Upper lobe of left lung (tissue), 6 donors: ENCODE results near the gene CHSY1. TPM values are rescaled to one million over a fixed set of nuclear protein-coding genes. Genes with fewer than 3 reads are reported as not detected.
A peak's percentile ranks its signal among the peaks of the same experiment; 100 is the strongest.
"Not testable (repeated sequence)": the region's sequence is repeated elsewhere in the genome, so short reads cannot be mapped to it uniquely, and the experiment has no call there.

Source experiments
- ATAC-seq, 2 donors: fragments of 200-7000 bp; cut with Tn5 transposase; one replicate each; pipeline ENCODE4 v1.9.1; 2022; ENCODE audit warnings: mild to moderate bottlenecking in 2 of 2, moderate library complexity in 2 of 2; ENCODE audit not compliant: low FRiP score in 2 of 2
- DNase-seq, 2 donors: peaks; one replicate each; pipeline ENCODE4 v3.0.0-alpha.2; 2019 to 2020
- H3K27ac ChIP-seq, 4 donors: fragments of 200-600 bp; sonication (generic); one replicate each; pipeline ENCODE4 v1.5.1; 2016 to 2019
- H3K27me3 ChIP-seq, 4 donors: fragments of 200-600 bp; sonication (generic); one replicate each; pipeline ENCODE4 v1.5.1; 2017 to 2019
- H3K36me3 ChIP-seq, 4 donors: fragments of 200-600 bp; sonication (generic); one replicate each; pipeline ENCODE4 v1.5.1; 2016 to 2019
- H3K4me1 ChIP-seq, 4 donors: fragments of 200-600 bp; sonication (generic); one replicate each; pipeline ENCODE4 v1.5.1; 2018 to 2019
- H3K4me3 ChIP-seq, 4 donors: fragments of 200-600 bp; sonication (generic); one replicate each; pipeline ENCODE4 v1.5.1; 2017 to 2019; ENCODE audit warnings: mild to moderate bottlenecking in 2 of 4, moderate library complexity in 1 of 4
- H3K9me3 ChIP-seq, 4 donors: fragments of 200-600 bp; sonication (generic); one replicate each; pipeline ENCODE4 v1.5.1; 2018 to 2019
- CTCF ChIP-seq, 6 experiments: fragments of 450-650 bp in 4 of 6; fragments of 200-600 bp in 2 of 6; sonication (generic) in 2 of 6; IDR thresholded peaks; one replicate each; pipeline ENCODE4 v1.5.1; 2016 to 2019; ENCODE audit warnings: antibody characterized with exemption in 6 of 6
- EP300 ChIP-seq, 4 donors: sonication (generic); formaldehyde crosslinking; IDR thresholded peaks; one replicate each; pipeline ENCODE4 v1.5.1; 2017; ENCODE audit warnings: antibody characterized with exemption in 4 of 4, control low read depth in 2 of 4
- POLR2A ChIP-seq, 4 donors: fragments of 450-650 bp; IDR thresholded peaks; one replicate each; pipeline ENCODE4 v1.5.1; 2016 to 2017; ENCODE audit warnings: antibody characterized with exemption in 4 of 4, mild to moderate bottlenecking in 2 of 4
- POLR2AphosphoS5 ChIP-seq, 2 donors: sonication (generic); formaldehyde crosslinking; IDR thresholded peaks; one replicate each; pipeline ENCODE4 v1.5.1; 2017; ENCODE audit warnings: antibody characterized with exemption in 2 of 2
- WGBS, 2 donors: methylation state at CpG; one replicate each; pipeline ENCODE4 v1.1.5; 2017 to 2018; 5-methylcytosine and 5-hydroxymethylcytosine counted together
- total RNA-seq, 6 donors: library from RNA; depleted of rRNA in 4 of 6; stranded (reverse); fragments of >200 nt in 4 of 6; gene quantifications; one replicate each; pipeline versions ENCODE4 v1.1.0 to v1.2.1, GENCODE V29; 2016 to 2021
- donor health status: DM: no; HTN: no; CAD: no; lungs with moderate emphysema.
- donor health status: DM: no; HTN: yes; CAD: no; lungs with severe emphysema.

CHSY1 gene
- total RNA-seq, 6 donors from 2014 or later = 12.4 to 38.3 (median 23.7) TPM

GRCh38 chr15:101126618-101127505 is 125.0 kb downstream of the CHSY1 start:
- no peaks in the 10 kb centered on the region for H3K27me3 ChIP-seq
- TF ChIP-seq POLR2AphosphoS5 (IDR thresholded peaks at IDR 0.05) (no peak), POLR2A (IDR thresholded peaks at IDR 0.05) (no peak), CTCF (IDR thresholded peaks at IDR 0.05) (no peak), EP300 (IDR thresholded peaks at IDR 0.05) (no peak)
- DNase-seq = no peak
- H3K9me3 ChIP-seq = no peaks in the 10 kb centered on the region
- H3K27ac ChIP-seq = peak overlapping the region; percentile 56 to 79 (median 70)
- peak; percentile 28 to 45 for ATAC-seq
- WGBS, 2 donors = 64 to 68% methylated on average over 8 to 11 of the region's 11 CpGs
- H3K36me3 ChIP-seq = no peaks in the 10 kb centered on the region
- peaks cover 20 to 34% (median 22%) of the 10 kb centered on the region in 4 donors for H3K4me1 ChIP-seq
- no peak overlapping the region for H3K4me3 ChIP-seq

DNA sequence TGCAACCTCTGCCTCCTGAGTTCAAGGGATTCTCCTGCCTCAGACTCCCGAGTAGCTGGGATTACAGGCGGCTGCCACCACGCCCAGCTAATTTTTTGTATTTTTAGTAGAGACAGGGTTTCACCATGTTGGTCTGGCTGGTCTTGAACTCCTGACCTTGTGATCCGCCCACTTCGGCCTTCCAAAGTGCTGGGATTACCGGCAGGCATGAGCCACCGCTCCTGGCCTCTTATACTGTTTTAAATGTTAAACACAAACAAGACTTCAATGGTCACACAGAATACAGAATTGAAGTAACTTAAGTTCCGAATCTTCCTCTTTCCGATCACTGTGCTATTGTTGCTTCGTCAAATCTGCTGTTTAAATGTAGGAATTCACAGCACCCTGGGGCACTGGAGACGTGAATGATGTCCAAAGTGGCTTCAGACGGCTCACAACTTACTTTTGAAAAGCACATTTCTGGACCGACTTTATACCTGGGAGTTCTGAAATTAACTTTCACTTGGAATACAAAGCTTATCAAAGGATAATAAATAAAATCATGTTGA is 125.9 kb downstream of the CHSY1 start:
- H3K27ac ChIP-seq = peak overlapping the region in 1 of 4 donors; percentile 79
- ATAC-seq = not testable (repeated sequence)

More for the DNA sequence above, 125.9 kb downstream of the CHSY1 start:
- WGBS, 2 donors = 83 to 91% methylated on average over 13 of the region's 13 CpGs
- H3K27me3 ChIP-seq, DNase-seq, H3K9me3 ChIP-seq, H3K36me3 ChIP-seq, H3K4me3 ChIP-seq: not testable (repeated sequence)
- peaks cover 28 to 43% (median 31%) of the 10 kb centered on the region in 4 donors for H3K4me1 ChIP-seq

Other genes starting within 250 kb of the CHSY1 start
- 100 to 1,000 TPM in 2 of 6 donors, 10 to 100 TPM in 4; 48.2 to 106 (median 78.2) TPM for gene SELENOS, start 25.4 kb upstream of the CHSY1 start, total RNA-seq
- 10 to 100 TPM; 32.1 to 53.4 (median 40.2) TPM for gene SNRPA1, start 43.2 kb upstream of the CHSY1 start, total RNA-seq
- gene PCSK6, start 237.7 kb upstream of the CHSY1 start, total RNA-seq = 10 to 100 TPM in 1 of 6 donors, 1 to 10 TPM in 5; 3.1 to 24.4 (median 5.5) TPM